ENCODE measurements around the gene GDPD2. TPM values are rescaled to one million over a fixed set of nuclear protein-coding genes. Genes with fewer than 3 reads are reported as not detected.

The GDPD2 gene
- total and polyA plus RNA-seq, 2 of the 13 experiments (the other 11 are each of a cell fraction or from before 2014, with no cell fraction given): 0.04 to 0.08 TPM

DNA sequence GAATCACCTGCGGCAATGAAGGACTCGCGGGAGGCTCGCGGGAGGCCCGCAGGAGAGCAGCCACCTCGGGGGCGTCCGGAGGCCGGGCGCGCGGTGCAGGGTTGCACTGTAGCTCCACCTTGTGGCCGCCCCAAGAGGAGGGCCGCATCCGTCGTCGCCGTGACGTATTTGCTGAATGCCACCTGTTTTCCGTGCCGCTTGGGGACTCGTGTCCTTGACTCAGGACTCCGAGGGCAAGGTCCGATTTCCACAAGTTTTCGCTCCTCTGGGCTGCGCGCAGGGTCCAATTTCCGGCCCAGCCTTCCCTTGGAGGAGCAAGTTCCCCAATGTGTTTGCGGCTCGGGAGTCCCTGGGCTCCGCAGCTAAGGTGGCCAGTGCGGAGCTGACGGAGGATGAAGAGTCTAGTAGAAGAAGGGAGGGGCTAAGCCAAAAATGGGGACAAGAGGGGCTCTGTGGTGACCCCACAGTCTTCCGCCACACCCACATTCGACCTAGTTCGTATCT is 10.8 kb downstream of the GDPD2 start (continued):
- TF ChIP-seq, protein P1, sequence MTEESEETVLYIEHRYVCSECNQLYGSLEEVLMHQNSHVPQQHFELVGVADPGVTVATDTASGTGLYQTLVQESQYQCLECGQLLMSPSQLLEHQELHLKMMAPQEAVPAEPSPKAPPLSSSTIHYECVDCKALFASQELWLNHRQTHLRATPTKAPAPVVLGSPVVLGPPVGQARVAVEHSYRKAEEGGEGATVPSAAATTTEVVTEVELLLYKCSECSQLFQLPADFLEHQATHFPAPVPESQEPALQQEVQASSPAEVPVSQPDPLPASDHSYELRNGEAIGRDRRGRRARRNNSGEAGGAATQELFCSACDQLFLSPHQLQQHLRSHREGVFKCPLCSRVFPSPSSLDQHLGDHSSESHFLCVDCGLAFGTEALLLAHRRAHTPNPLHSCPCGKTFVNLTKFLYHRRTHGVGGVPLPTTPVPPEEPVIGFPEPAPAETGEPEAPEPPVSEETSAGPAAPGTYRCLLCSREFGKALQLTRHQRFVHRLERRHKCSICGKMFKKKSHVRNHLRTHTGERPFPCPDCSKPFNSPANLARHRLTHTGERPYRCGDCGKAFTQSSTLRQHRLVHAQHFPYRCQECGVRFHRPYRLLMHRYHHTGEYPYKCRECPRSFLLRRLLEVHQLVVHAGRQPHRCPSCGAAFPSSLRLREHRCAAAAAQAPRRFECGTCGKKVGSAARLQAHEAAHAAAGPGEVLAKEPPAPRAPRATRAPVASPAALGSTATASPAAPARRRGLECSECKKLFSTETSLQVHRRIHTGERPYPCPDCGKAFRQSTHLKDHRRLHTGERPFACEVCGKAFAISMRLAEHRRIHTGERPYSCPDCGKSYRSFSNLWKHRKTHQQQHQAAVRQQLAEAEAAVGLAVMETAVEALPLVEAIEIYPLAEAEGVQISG (CRISPR knock-in tag; IDR thresholded peaks at IDR 0.05): peak; percentile 56
- TF ChIP-seq YEATS4 (CRISPR knock-in tag; IDR thresholded peaks at IDR 0.05; ENCODE audit: borderline replicate concordance): 0 out of 2 replicates have a peak, but pooled peaks have one; percentile 35
- 0 out of 2 replicates have a peak, but pooled peaks have one; percentile 38 for TF ChIP-seq MEIS1 (CRISPR knock-in tag; IDR thresholded peaks at IDR 0.05; ENCODE audit: borderline replicate concordance)
- 0 out of 2 replicates have a peak, but pooled peaks have one; percentile 32 for TF ChIP-seq FOXO1 (CRISPR knock-in tag; IDR thresholded peaks at IDR 0.05)
- TF ChIP-seq, protein P2, sequence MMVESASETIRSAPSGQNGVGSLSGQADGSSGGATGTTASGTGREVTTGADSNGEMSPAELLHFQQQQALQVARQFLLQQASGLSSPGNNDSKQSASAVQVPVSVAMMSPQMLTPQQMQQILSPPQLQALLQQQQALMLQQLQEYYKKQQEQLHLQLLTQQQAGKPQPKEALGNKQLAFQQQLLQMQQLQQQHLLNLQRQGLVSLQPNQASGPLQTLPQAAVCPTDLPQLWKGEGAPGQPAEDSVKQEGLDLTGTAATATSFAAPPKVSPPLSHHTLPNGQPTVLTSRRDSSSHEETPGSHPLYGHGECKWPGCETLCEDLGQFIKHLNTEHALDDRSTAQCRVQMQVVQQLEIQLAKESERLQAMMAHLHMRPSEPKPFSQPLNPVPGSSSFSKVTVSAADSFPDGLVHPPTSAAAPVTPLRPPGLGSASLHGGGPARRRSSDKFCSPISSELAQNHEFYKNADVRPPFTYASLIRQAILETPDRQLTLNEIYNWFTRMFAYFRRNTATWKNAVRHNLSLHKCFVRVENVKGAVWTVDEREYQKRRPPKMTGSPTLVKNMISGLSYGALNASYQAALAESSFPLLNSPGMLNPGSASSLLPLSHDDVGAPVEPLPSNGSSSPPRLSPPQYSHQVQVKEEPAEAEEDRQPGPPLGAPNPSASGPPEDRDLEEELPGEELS (CRISPR knock-in tag; IDR thresholded peaks at IDR 0.05): peak; percentile 40; the same call in 1 of the 2 replicates
- peak; percentile 36 for TF ChIP-seq TEAD3 (CRISPR knock-in tag; optimal IDR thresholded peaks at IDR 0.05; ENCODE audit: borderline replicate concordance)
- no peak; the same call in 2 of the 3 replicates for TF ChIP-seq MXI1 (IDR thresholded peaks at IDR 0.05; ENCODE audit: borderline replicate concordance, low read depth, low read length)
- TF ChIP-seq KAT8 (CRISPR knock-in tag; IDR thresholded peaks at IDR 0.05): peak; percentile 47
- TF ChIP-seq, protein P3, sequence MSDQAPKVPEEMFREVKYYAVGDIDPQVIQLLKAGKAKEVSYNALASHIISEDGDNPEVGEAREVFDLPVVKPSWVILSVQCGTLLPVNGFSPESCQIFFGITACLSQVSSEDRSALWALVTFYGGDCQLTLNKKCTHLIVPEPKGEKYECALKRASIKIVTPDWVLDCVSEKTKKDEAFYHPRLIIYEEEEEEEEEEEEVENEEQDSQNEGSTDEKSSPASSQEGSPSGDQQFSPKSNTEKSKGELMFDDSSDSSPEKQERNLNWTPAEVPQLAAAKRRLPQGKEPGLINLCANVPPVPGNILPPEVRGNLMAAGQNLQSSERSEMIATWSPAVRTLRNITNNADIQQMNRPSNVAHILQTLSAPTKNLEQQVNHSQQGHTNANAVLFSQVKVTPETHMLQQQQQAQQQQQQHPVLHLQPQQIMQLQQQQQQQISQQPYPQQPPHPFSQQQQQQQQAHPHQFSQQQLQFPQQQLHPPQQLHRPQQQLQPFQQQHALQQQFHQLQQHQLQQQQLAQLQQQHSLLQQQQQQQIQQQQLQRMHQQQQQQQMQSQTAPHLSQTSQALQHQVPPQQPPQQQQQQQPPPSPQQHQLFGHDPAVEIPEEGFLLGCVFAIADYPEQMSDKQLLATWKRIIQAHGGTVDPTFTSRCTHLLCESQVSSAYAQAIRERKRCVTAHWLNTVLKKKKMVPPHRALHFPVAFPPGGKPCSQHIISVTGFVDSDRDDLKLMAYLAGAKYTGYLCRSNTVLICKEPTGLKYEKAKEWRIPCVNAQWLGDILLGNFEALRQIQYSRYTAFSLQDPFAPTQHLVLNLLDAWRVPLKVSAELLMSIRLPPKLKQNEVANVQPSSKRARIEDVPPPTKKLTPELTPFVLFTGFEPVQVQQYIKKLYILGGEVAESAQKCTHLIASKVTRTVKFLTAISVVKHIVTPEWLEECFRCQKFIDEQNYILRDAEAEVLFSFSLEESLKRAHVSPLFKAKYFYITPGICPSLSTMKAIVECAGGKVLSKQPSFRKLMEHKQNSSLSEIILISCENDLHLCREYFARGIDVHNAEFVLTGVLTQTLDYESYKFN (CRISPR knock-in tag; conservative IDR thresholded peaks at IDR 0.05): peak; percentile 59; the same call in 1 of the 2 replicates
- TF ChIP-seq ZFY (CRISPR knock-in tag; IDR thresholded peaks at IDR 0.05): peak; percentile 38; the same call in 1 of the 2 replicates
- TF ChIP-seq YEATS2 (CRISPR knock-in tag; IDR thresholded peaks at IDR 0.05; ENCODE audit: borderline replicate concordance): peak; percentile 49; the same call in 1 of the 2 replicates
- TF ChIP-seq, protein P4, sequence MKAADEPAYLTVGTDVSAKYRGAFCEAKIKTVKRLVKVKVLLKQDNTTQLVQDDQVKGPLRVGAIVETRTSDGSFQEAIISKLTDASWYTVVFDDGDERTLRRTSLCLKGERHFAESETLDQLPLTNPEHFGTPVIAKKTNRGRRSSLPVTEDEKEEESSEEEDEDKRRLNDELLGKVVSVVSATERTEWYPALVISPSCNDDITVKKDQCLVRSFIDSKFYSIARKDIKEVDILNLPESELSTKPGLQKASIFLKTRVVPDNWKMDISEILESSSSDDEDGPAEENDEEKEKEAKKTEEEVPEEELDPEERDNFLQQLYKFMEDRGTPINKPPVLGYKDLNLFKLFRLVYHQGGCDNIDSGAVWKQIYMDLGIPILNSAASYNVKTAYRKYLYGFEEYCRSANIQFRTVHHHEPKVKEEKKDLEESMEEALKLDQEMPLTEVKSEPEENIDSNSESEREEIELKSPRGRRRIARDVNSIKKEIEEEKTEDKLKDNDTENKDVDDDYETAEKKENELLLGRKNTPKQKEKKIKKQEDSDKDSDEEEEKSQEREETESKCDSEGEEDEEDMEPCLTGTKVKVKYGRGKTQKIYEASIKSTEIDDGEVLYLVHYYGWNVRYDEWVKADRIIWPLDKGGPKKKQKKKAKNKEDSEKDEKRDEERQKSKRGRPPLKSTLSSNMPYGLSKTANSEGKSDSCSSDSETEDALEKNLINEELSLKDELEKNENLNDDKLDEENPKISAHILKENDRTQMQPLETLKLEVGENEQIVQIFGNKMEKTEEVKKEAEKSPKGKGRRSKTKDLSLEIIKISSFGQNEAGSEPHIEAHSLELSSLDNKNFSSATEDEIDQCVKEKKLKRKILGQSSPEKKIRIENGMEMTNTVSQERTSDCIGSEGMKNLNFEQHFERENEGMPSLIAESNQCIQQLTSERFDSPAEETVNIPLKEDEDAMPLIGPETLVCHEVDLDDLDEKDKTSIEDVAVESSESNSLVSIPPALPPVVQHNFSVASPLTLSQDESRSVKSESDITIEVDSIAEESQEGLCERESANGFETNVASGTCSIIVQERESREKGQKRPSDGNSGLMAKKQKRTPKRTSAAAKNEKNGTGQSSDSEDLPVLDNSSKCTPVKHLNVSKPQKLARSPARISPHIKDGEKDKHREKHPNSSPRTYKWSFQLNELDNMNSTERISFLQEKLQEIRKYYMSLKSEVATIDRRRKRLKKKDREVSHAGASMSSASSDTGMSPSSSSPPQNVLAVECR (CRISPR knock-in tag; IDR thresholded peaks at IDR 0.05; ENCODE audit: borderline replicate concordance): peak; percentile 29; the same call in 1 of the 2 replicates
- no peak for TF ChIP-seq ZNF749 (CRISPR knock-in tag; IDR thresholded peaks at IDR 0.05; ENCODE audit: borderline replicate concordance)
- TF ChIP-seq, protein P5, sequence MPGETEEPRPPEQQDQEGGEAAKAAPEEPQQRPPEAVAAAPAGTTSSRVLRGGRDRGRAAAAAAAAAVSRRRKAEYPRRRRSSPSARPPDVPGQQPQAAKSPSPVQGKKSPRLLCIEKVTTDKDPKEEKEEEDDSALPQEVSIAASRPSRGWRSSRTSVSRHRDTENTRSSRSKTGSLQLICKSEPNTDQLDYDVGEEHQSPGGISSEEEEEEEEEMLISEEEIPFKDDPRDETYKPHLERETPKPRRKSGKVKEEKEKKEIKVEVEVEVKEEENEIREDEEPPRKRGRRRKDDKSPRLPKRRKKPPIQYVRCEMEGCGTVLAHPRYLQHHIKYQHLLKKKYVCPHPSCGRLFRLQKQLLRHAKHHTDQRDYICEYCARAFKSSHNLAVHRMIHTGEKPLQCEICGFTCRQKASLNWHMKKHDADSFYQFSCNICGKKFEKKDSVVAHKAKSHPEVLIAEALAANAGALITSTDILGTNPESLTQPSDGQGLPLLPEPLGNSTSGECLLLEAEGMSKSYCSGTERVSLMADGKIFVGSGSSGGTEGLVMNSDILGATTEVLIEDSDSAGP (CRISPR knock-in tag; IDR thresholded peaks at IDR 0.05; ENCODE audit: borderline replicate concordance): peak; percentile 78

Measured in HepG2 (cell line).